K562 (cell line): ENCODE results near the gene BSPRY. TPM values are rescaled to one million over a fixed set of nuclear protein-coding genes. Genes with fewer than 3 reads are reported as not detected.

ENCODE experiments used
- BDP1 ChIP-seq: IDR thresholded peaks from 3 replicates; pipeline ENCODE4 v1.6.1; 2011; ENCODE audit not compliant: insufficient read length, insufficient read depth
- BRD9 ChIP-seq: fragments of 450-650 bp; IDR thresholded peaks from 2 replicates; pipeline ENCODE4 v1.6.1; 2018; ENCODE audit warnings: low read depth; ENCODE audit not compliant: partially characterized antibody
- CBFA2T3 ChIP-seq: fragments of 450-650 bp; IDR thresholded peaks from 2 replicates; pipeline ENCODE4 v1.6.1; 2017
- CBX8 ChIP-seq: fragments of 200-600 bp; sonication (generic); IDR thresholded peaks from 2 replicates; pipeline ENCODE4 v1.6.1; 2012; ENCODE audit warnings: borderline replicate concordance, mixed run types, low read depth, mild to moderate bottlenecking, moderate library complexity, mixed read lengths, low read length, control low read depth, inconsistent platforms; ENCODE audit not compliant: poor library complexity, severe bottlenecking; ENCODE audit errors: extremely low read depth
- E2F8 ChIP-seq: fragments of 450-650 bp; IDR thresholded peaks from 2 replicates; pipeline ENCODE4 v1.7.1; 2018; ENCODE audit warnings: mild to moderate bottlenecking, low read depth; ENCODE audit not compliant: partially characterized antibody
- KAT8 ChIP-seq: fragments of 450-650 bp; IDR thresholded peaks from 2 replicates; pipeline ENCODE4 v1.6.1; 2016; ENCODE audit warnings: low read depth, mild to moderate bottlenecking
- MCM5 ChIP-seq: fragments of 450-650 bp; IDR thresholded peaks from 2 replicates; pipeline ENCODE4 v1.6.1; 2016; ENCODE audit warnings: low read depth
- MIER1 ChIP-seq: fragments of 450-650 bp; IDR thresholded peaks from 2 replicates; pipeline ENCODE4 v1.6.1; 2016; ENCODE audit warnings: antibody characterized with exemption, mild to moderate bottlenecking, low read depth
- PHF20 ChIP-seq: fragments of 450-650 bp; IDR thresholded peaks from 2 replicates; pipeline ENCODE4 v1.6.1; 2018; ENCODE audit not compliant: partially characterized antibody
- PHF21A ChIP-seq: fragments of 450-650 bp; IDR thresholded peaks from 2 replicates; pipeline ENCODE4 v1.6.1; 2017; ENCODE audit warnings: low read depth, borderline replicate concordance
- SLC30A9 ChIP-seq: fragments of 250-450 bp; sonication (Bioruptor Pico); IDR thresholded peaks from 2 replicates; pipeline ENCODE4 v1.8.0; 2022; ENCODE audit warnings: mild to moderate bottlenecking, moderate library complexity
- SP1 ChIP-seq: sonication (generic); formaldehyde crosslinking; IDR thresholded peaks from 2 replicates; pipeline ENCODE4 v1.8.1; 2022; ENCODE audit warnings: mild to moderate bottlenecking, missing genetic modification reagents
- ZBTB17 ChIP-seq: fragments of 450-650 bp; formaldehyde crosslinking; IDR thresholded peaks from 2 replicates; pipeline ENCODE4 v1.4.0; 2020; ENCODE audit warnings: mild to moderate bottlenecking
- ZNF280B ChIP-seq: fragments of 250-450 bp; sonication (Bioruptor Pico); IDR thresholded peaks from 2 replicates; pipeline ENCODE4 v1.5.1; 2021; ENCODE audit warnings: mild to moderate bottlenecking
- ZNF609 ChIP-seq: sonication (generic); formaldehyde crosslinking; IDR thresholded peaks from 2 replicates; pipeline ENCODE4 v1.8.1; 2023; ENCODE audit warnings: missing genetic modification reagents, mild to moderate bottlenecking, borderline replicate concordance
- ZNF79 ChIP-seq: fragments of 250-450 bp; sonication (Bioruptor Pico); IDR thresholded peaks from 2 replicates; pipeline ENCODE4 v1.4.0; 2020; ENCODE audit warnings: low read depth, mild to moderate bottlenecking, moderate library complexity
- polyA plus RNA-seq, 8 experiments: library from polyadenylated mRNA; depleted of rRNA in 4 of 8; stranded (reverse) in 5 of 8; unstranded in 3 of 8; fragments of >200 nt; fragmentation: Nextera tagmentation in 2 of 8; fragmentation: Illumina TruSeq in 1 of 8; extraction: Ambion mirVana in 2 of 8; extraction: Trizol in 1 of 8; gene quantifications; 2 replicates each; pipeline versions ENCODE4 v1.2.1 to v1.2.3, GENCODE V29; 2011 to 2014; ENCODE audit warnings: inconsistent platforms in 1 of 8, missing spikeins in 1 of 8
- total RNA-seq, 7 experiments: library from RNA; depleted of rRNA in 6 of 7; stranded (reverse); fragments of >200 nt in 6 of 7; fragmentation: Illumina TruSeq in 2 of 7; extraction: Trizol in 2 of 7; gene quantifications; 2 replicates each; pipeline versions ENCODE4 v1.2.1 to v1.2.3, GENCODE V29; 2011 to 2021; ENCODE audit warnings: low replicate concordance in 1 of 7

Gene BSPRY
- total and polyA plus RNA-seq, 9 of the 15 experiments (the other 6 are each of a cell fraction or from before 2014, with no cell fraction given): 0.07 to 0.67 (median 0.18) TPM

GRCh38 chr9:113376634-113377567 is 27.6 kb downstream of the BSPRY start, which contains the start of gene HDHD3 (continued):
- no peak for TF ChIP-seq ZNF280B
- no peak for TF ChIP-seq MIER1
- no peak for TF ChIP-seq BRD9
- no peak for TF ChIP-seq CBFA2T3
- no peak for TF ChIP-seq BDP1
- no peak for TF ChIP-seq ZNF79
- TF ChIP-seq SP1 (CRISPR knock-in tag): peak; percentile 45; the same call in 1 of the 2 replicates
- no peak for TF ChIP-seq PHF21A
- no peak for TF ChIP-seq CBX8
- no peak for TF ChIP-seq SLC30A9 (CRISPR knock-in tag)
- TF ChIP-seq PHF20: peak; percentile 2
- TF ChIP-seq KAT8: no peak
- no peak for TF ChIP-seq E2F8
- TF ChIP-seq ZNF609 (CRISPR knock-in tag): no peak
- no peak for TF ChIP-seq MCM5
- TF ChIP-seq ZBTB17: 0 out of 2 replicates have a peak, but pooled peaks have one; percentile 46
